AG04450 (cell line): Measurements from ENCODE around the gene HSH2D. TPM values are rescaled to one million over a fixed set of nuclear protein-coding genes. Genes with fewer than 3 reads are reported as not detected.

Experiments used
- CTCF ChIA-PET: fragments of 300-600, 350-600 bp; formaldehyde crosslinking; extraction: SDS; loops from one replicate; lab custom pipeline; 2022; ENCODE audit warnings: antibody characterized with exemption, inconsistent platforms; lab: Charles Lee
- POLR2A ChIA-PET: fragments of 350-600 bp; formaldehyde crosslinking; extraction: SDS; loops from one replicate; lab custom pipeline; 2021; ENCODE audit warnings: antibody characterized with exemption, inconsistent platforms; lab: Yijun Ruan, JAX
- DNase-seq: peaks from one replicate; pipeline ENCODE4 v3.0.0-alpha.2; 2011; ENCODE audit warnings: low read depth, low spot score
- H3K27ac ChIP-seq: one replicate; pipeline ENCODE4 v1.5.1; 2012; ENCODE audit warnings: low read depth, low read length, control low read depth
- H3K27me3 ChIP-seq: one replicate; pipeline ENCODE4 v1.6.0; 2012; ENCODE audit warnings: low read length; ENCODE audit not compliant: control insufficient read depth, insufficient read depth
- H3K4me3 ChIP-seq: 2 replicates; pipeline ENCODE4 v1.5.1; 2011; ENCODE audit warnings: mild to moderate bottlenecking, low read depth, low read length, control low read depth
- H3K9me3 ChIP-seq: 2 replicates; pipeline ENCODE4 v1.5.1; 2012; ENCODE audit warnings: low read length; ENCODE audit not compliant: control insufficient read depth, insufficient read depth
- polyA minus RNA-seq: library from RNA; depleted of rRNA, polyadenylated mRNA; stranded (reverse); fragments of >200 nt; gene quantifications from 2 replicates; pipeline ENCODE4 v1.2.3, GENCODE V29; 2011; rRNA and poly(A)+ RNA removed
- polyA plus RNA-seq: library from polyadenylated mRNA; depleted of rRNA; stranded (reverse); fragments of >200 nt; gene quantifications from 2 replicates; pipeline ENCODE4 v1.2.3, GENCODE V29; 2011; rRNA removed
- TF ChIP-seq, protein P1 (sequence below): IDR thresholded peaks from 2 replicates; pipeline ENCODE4 v1.5.1; 2011; ENCODE audit warnings: low read depth, low read length, control low read depth, inconsistent platforms

Gene HSH2D, protein sequence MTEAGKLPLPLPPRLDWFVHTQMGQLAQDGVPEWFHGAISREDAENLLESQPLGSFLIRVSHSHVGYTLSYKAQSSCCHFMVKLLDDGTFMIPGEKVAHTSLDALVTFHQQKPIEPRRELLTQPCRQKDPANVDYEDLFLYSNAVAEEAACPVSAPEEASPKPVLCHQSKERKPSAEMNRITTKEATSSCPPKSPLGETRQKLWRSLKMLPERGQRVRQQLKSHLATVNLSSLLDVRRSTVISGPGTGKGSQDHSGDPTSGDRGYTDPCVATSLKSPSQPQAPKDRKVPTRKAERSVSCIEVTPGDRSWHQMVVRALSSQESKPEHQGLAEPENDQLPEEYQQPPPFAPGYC
- polyA plus RNA-seq (not detected in 2 replicates), polyA minus RNA-seq (not detected in 2 replicates)

DNA sequence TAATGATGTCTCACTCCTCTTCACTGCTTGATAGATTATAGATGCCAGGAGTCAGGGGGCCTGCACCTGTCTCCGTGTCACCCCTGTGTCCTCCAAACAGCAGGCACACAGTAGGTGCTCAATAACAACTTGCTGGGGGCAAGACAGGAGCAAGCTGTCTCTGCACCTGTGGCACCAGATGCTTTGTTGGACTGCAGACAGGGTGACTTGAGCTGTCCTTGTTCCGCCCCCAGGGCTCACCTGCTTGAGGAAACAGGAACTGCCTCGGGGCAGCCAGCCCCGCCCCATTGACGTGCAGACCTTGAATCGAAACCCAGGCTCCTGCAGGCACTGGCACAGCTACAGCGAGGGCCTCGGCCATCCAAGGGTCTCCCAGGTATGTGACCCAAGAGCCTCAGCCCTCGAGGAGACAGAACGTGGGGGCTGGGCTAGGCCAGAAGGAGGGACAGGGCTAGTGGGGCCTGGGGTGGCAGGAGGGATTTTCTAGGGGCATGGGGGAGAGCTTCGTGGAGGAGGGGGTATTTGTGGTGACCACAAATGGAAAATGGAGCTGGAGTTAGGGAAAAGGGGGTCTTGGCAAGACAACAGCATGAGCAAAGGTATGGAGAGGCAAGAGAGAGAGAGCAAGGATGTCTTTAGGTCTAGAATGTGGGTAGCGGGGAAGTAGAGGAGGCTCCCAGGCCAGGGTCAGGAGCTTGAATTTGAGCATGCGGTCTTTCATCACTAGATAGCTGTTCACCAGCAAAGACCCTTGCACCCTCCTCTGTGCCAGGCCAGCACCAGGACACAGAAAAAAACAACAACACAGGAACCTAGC, at the start of gene HSH2D:
Gene HSH2D (plus strand): TSS at position 287 of the 817 bp plus-strand sequence. CDS start 5,066 bp downstream, outside the sequence.
- POLR2A ChIA-PET, result interaction anchor here (0.6 kb wide), 1 partner anchor 276 kb away, joined by 6 read pairs; no protein-coding TSS in a partner anchor
- Histone ChIP-seq H3K9me3 (no peaks in the 10 kb centered on the region), H3K27me3 (peaks cover 11% of the 10 kb centered on the region), H3K4me3 (no peak within 1 kb of the TSS), H3K27ac (no peak within 1 kb of the TSS)
- no peak for DNase-seq
- CTCF ChIA-PET, result interaction anchor here (2.2 kb wide), 1 partner anchor 33 kb away, joined by 6 read pairs; no protein-coding TSS in a partner anchor
- TF ChIP-seq, protein P1, sequence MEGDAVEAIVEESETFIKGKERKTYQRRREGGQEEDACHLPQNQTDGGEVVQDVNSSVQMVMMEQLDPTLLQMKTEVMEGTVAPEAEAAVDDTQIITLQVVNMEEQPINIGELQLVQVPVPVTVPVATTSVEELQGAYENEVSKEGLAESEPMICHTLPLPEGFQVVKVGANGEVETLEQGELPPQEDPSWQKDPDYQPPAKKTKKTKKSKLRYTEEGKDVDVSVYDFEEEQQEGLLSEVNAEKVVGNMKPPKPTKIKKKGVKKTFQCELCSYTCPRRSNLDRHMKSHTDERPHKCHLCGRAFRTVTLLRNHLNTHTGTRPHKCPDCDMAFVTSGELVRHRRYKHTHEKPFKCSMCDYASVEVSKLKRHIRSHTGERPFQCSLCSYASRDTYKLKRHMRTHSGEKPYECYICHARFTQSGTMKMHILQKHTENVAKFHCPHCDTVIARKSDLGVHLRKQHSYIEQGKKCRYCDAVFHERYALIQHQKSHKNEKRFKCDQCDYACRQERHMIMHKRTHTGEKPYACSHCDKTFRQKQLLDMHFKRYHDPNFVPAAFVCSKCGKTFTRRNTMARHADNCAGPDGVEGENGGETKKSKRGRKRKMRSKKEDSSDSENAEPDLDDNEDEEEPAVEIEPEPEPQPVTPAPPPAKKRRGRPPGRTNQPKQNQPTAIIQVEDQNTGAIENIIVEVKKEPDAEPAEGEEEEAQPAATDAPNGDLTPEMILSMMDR, result no peak

GRCh38 chr19:16094360-16095070, 49.0 kb upstream of the HSH2D start:
- POLR2A ChIA-PET, result interaction anchor here (0.6 to 2.5 kb wide), 6 partner anchors 10 to 98 kb away, joined by 3 to 19 read pairs (median 6); partner anchors contain the start of gene TPM4

DNA sequence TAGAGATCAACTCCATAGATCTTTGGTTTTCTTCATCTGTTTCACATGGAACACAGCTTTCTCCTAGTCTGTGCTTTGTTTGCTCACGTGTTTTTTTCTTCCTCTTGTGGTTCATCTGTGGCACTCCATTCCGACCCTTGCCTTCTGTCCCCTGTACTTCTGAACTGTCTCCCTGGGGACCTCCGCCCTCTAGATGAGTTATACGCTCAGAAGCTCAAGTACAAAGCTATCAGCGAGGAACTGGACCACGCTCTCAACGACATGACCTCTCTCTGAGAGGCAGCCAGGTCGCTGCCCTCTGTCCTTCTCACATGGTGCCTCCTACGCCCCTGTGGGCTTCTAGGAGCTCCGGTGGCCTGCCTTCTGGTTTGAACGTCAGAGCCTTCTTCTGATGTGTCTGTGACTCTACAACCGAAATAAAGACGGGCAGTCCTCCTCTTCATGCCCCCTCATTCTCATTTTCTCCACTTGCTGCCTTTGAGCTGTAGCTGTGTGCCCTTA, 48.4 kb upstream of the HSH2D start:
- Histone ChIP-seq H3K27ac (peak overlapping the region; percentile 65), H3K9me3 (no peaks in the 10 kb centered on the region), H3K27me3 (no peaks in the 10 kb centered on the region), H3K4me3 (no peak overlapping the region)
- no peak for DNase-seq
- TF ChIP-seq, protein P1, result no peak
- ChIA-PET POLR2A (interaction anchor here (0.6 to 2.5 kb wide), 5 partner anchors 10 to 19 kb away, joined by 3 to 19 read pairs (median 8); partner anchors contain the start of gene TPM4), CTCF (interaction anchor here (1.5 to 4.7 kb wide), 2 partner anchors 10 to 16 kb away, joined by 4 to 26 read pairs; partner anchors contain the start of gene RAB8A)

More at GRCh38 chr19:16094360-16095070, 49.0 kb upstream of the HSH2D start:
- no peak for DNase-seq
- Histone ChIP-seq H3K4me3 (no peak overlapping the region), H3K9me3 (no peaks in the 10 kb centered on the region), H3K27ac (peak overlapping the region; percentile 52), H3K27me3 (no peaks in the 10 kb centered on the region)
- CTCF ChIA-PET, result interaction anchor here (0.6 to 4.7 kb wide), 3 partner anchors 9 to 455 kb away, joined by 3 to 26 read pairs (median 4); partner anchors contain the start of gene RAB8A
- TF ChIP-seq, protein P1, result no peak

GRCh38 chr19:16096280-16096855, 47.1 kb upstream of the HSH2D start:
- DNase-seq, result no peak
- H3K9me3 ChIP-seq, result no peaks in the 10 kb centered on the region
- POLR2A ChIA-PET, result interaction anchor here (0.5 to 2.5 kb wide), 6 partner anchors 8 to 196 kb away, joined by 3 to 11 read pairs (median 6); no protein-coding TSS in a partner anchor
- CTCF ChIA-PET, result interaction anchor here (0.7 to 4.7 kb wide), 3 partner anchors 11 to 90 kb away, joined by 4 to 26 read pairs (median 5); partner anchors contain the start of gene RAB8A
- TF ChIP-seq, protein P1, result no peak
- no peak overlapping the region for H3K4me3 ChIP-seq
- H3K27ac ChIP-seq, result peak overlapping the region; percentile 11
- H3K27me3 ChIP-seq, result no peaks in the 10 kb centered on the region
